Measurements from ENCODE around the gene ARHGEF3.
"Not testable (repeated sequence)": the region's sequence is repeated elsewhere in the genome, so short reads cannot be mapped to it uniquely, and the experiment has no call there.

ARHGEF3 gene

GRCh38 chr3:56771376-56771775 is 30.4 kb downstream of the ARHGEF3 start:
- DNase-seq (ENCODE audit: low read depth), result no peak

DNA sequence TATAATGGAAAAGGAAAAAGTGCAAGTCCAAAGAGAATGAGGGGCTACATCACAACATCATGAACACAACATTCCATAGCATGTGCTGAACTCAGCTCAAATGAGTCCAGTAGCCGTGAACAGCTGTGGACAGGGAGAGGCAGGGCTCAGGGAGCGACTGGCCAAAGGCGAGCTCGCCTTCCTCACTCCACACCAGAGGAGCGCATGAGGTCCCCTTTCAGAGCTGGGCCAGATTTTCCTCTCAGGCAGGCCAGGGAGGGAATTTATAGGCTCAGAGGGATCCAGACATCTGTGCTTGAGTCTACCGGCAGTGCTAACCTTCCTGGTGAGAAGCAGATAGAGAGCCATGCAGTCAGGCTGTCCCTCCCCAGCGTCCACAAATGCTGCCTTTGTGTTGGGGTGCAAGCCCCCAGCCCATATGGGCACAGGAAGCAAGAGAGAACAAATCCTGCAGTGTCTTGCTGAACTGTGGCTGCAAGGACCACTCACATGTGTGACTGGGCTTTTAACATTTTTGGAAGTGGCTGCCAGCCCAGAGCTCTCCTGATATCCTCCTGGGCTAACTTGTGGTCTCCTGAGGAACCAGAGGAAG is 32.5 kb downstream of the ARHGEF3 start:
- no peak for DNase-seq (ENCODE audit: low read depth)

DNA sequence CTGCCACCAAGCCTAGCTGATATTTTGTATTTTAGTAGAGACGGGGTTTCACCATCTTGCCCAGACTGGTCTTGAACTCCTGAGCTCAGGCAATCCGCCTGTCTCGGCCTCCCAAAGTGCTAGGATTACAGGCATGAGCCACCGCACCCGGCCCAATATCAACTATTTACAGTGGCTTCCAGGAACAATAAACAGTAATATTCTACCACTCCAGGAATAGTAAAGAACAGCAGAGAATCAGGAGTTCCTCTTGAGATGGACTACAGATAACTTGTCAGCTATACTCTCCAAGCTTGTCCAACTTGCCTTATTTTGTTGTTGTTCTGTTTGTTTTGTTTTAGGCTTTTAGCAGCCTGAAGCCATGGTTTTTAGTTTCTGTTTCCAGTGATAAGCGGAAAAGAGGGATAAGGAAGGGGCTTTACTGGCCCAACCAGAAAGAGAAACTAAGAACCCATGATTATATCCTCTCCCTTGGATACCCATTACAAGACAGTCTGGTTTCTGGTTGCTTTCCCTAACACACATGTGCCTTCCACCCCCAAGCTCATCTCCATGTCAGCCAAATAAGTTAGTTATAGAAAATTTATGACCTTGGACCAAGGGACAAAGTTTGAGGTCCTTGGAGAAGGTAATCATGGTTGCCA is 36.7 kb downstream of the ARHGEF3 start:
- DNase-seq (ENCODE audit: low read depth), result no peak

GRCh38 chr3:56764184-56764583 is 37.6 kb downstream of the ARHGEF3 start:
- no peak for DNase-seq (ENCODE audit: low read depth)

GRCh38 chr3:56763233-56763632 is 38.5 kb downstream of the ARHGEF3 start:
- DNase-seq (ENCODE audit: low read depth), result no peak

DNA sequence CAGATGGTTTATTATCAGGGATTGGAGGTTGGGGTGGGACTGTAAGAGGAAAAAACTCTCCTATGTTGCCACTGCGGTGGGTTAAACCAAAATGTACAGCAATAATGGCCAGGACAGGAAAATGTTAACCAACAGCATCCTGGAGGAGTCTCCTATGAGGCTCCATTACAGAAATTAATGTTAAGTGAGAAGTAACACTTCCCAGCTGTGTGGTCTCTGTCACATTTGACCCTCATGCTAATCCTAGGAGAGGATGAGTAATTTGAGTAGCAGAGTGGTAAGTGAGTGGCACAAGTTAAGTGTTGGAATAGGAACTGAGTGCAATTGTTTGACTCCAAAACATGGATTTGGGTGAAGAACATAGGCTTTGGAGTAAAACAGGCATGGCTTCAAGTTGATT is 39.0 kb downstream of the ARHGEF3 start:
- DNase-seq (ENCODE audit: low read depth), result no peak

DNA sequence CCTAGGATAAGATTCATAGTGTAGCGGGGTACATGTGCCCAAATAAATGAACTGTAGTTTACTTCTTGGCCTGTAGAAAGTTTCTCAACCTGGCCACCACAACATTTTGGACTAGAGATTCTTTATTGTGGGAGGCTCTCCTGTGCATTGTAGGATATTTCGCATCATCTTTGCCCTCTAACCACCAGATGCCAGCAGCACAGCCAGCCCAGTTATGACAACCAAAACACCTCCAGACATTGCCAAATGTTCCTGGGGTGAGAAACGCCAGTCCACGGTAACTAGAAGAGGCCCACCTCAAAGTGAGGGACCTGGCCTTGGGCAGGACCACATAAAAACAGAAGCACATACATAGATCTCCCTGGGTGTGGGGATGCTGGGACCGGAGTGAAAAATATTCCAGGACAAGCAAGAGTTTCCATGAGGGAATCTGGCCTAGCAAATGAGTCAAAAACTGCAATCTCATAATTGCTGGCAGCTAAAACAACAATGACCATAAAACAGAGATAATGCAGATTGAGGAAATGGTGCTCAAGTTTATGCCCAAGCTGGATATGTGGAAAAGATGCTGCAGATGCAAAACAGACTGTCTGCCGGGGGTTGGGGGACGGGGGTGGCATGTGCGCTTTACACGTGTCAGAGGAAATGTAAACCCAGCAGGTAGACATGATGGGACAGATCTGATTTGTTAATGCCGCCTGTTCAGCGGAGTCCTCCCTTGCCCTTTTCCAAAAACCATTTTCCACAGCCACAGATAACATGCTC is 39.7 kb downstream of the ARHGEF3 start:
- no peak for DNase-seq (ENCODE audit: low read depth)

DNA sequence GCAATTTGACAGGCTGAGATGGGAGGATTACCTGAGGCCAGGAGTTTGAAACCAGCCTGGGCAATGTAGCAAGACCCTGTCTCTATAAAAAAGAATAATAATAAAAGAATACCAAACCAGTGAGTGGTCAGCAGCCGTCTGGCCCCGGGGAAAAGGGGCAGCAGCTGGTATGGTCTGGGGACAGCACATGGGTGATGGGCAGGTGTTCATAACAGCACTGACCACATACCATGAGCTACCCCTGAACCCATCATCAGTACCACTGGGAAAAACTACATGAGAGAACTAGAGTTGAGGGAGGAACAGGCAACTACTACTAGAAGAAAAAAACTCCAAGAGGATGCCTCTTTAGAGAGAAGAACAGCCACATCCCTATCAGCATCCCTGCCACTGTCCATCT is 40.7 kb downstream of the ARHGEF3 start:
- DNase-seq (ENCODE audit: low read depth), result no peak

GRCh38 chr3:56759532-56759931 is 42.2 kb downstream of the ARHGEF3 start:
- no peak for DNase-seq (ENCODE audit: low read depth)

DNA sequence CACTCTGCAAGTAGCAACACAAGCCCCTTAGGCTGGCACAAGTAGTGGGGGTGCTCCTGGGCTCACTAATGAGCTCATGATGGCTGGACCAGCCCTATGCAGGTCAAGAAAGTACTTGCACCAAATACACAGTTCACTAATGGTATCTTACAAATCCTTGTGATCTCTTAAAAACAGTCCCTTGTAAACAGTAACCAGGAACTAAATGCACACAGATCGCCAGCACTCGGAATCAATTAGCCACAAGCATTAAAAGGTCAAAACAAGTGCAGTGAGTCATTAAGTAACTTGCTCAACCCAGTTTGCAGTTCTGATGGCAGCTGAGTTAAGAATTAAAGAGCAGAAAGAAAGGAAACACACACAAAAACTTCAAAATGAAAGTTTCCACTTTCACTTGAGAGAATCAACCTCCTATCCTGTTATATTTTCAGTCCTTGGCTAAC is 43.2 kb downstream of the ARHGEF3 start:
- DNase-seq (ENCODE audit: low read depth), result peak; percentile 11

- not testable (repeated sequence) for DNase-seq (ENCODE audit: low read depth)
These were observed 43.7 kb downstream of the ARHGEF3 start for GRCh38 chr3:56758042-56758441.

GRCh38 chr3:56754741-56755417 is 46.9 kb downstream of the ARHGEF3 start:
- DNase-seq (ENCODE audit: low read depth), result no peak

GRCh38 chr3:56753206-56753820 is 48.4 kb downstream of the ARHGEF3 start:
- no peak for DNase-seq (ENCODE audit: low read depth)

DNA sequence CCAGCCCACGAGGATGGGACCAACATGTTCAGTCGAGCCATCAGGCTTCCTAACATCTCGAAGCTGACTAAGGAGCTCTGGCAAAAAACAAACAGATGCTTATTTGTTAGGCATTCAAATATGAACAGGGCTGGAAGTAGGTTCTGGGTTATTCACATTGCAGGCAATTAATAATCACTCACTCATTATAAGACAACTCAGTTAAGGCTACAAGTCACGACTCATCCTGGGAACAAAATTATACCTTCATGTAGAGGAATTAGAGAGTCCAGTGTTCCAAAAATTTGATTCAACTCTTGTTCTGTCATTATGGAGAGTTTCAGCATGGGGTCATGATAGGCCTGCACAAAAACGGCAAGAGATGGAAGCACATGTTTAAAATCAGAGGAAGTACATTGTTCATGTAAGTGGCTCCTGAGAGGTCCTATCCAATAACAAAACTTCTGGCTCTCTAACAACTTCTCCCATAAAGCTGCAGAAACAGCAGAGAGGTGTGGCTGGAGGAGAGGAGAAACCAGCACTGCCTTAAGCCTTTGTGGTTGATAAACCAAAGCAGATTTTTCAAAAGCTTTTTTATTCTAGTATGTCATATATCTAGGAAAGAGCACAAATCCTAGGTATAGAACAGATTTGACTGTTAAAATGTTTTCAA is 50.6 kb downstream of the ARHGEF3 start:
- no peak for DNase-seq (ENCODE audit: low read depth)

GRCh38 chr3:56748663-56749231 is 53.0 kb downstream of the ARHGEF3 start:
- DNase-seq (ENCODE audit: low read depth), result no peak

DNA sequence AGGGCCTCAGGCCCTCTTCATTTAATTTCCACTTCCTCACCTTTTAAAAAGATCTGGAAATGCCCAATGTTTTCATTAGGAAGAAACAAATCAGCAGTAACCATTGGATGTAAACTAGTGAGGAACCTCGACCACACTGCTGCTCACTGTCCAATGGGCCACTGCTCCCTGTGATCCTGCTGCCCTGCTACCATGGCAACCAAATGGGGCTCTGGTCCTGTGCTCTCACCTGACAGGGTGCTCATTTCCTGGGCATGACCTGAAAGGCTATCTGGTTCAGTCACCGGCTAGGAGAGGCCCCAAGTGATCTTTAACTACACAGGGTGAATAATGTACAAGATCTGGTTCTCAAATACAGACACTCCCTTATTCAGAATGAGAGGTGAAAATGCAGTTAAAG is 54.6 kb downstream of the ARHGEF3 start:
- DNase-seq (ENCODE audit: low read depth), result no peak

DNA sequence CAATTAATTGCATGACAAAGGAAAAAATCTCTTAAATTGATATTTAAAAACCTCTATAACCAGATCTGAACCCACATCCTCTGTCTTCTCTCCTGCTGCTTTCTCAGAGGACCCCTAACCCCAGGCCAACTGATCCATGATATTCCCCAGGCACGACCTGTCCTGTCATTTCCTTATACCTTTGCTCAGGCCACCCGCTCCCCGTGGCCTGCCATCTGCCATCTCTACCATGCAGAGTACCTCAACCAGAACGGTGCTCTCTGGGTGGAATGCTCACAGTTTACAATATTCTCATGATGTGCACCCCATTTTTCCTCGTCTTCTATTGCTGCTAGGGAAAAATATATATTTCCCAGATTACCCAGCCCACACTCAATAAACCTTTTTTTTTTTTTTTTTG is 57.7 kb downstream of the ARHGEF3 start:
- DNase-seq (ENCODE audit: low read depth), result no peak

- DNase-seq (ENCODE audit: low read depth), result no peak
These were observed 58.9 kb downstream of the ARHGEF3 start for GRCh38 chr3:56742887-56743286.

- DNase-seq (ENCODE audit: low read depth), result no peak
These were observed 62.7 kb downstream of the ARHGEF3 start for GRCh38 chr3:56739036-56739435.

- DNase-seq (ENCODE audit: low read depth), result no peak
These were observed 64.7 kb downstream of the ARHGEF3 start for GRCh38 chr3:56737006-56737405.

DNA sequence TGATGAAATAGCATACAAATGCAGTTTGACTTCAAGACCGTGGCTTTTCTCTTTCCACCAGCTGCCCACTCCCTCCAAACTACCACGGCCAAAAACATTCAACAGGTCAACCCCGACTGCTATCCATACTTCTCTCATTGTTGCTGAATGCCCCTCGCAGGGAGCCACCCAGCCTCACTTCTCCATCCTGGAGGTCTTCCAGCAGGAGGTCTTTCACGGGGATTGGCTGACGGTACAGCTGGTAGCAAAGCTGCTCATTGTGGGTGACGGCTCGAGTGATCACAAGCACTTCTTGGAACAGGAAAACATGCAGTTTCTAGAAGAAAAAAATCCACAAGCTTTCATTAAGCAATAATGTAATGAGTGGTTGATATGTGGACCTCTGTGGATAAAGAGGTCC is 69.6 kb downstream of the ARHGEF3 start:
- no peak for DNase-seq (ENCODE audit: low read depth)
